GM19240 (cell line): ENCODE measurements around the gene LURAP1L.

ENCODE experiments used
- DNase-seq: peaks from one replicate; pipeline ENCODE4 v3.0.0; 2011; ENCODE audit warnings: low spot score; ENCODE audit not compliant: insufficient read length

Gene LURAP1L

GRCh38 chr9:12812710-12813109 lies 37.9 kb downstream of the LURAP1L start:
- no peak for DNase-seq

DNA sequence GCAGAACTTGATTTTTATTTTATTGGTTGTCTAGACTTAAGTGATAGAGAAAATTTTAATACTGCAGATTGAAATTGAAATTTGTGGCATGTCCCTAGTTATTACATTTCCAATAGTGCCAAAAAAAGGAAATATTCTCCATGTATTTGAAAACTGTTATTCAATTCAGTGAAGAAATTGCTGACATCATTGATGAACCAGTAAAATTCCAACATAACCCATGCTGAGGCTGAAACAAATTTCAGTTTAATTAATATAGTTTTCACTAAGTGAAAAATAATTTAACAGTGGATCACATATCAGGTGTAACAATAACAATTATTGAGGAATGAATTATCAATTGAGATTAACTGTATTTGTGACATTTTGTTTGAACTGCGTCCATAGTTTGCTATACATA lies 38.7 kb downstream of the LURAP1L start:
- no peak for DNase-seq

- no peak for DNase-seq
These were observed 39.4 kb downstream of the LURAP1L start for GRCh38 chr9:12813960-12814876.

- DNase-seq: no peak
These were observed 40.0 kb downstream of the LURAP1L start for GRCh38 chr9:12814877-12815237.

- no peak for DNase-seq
These were observed 41.1 kb downstream of the LURAP1L start for GRCh38 chr9:12815888-12816287.

DNA sequence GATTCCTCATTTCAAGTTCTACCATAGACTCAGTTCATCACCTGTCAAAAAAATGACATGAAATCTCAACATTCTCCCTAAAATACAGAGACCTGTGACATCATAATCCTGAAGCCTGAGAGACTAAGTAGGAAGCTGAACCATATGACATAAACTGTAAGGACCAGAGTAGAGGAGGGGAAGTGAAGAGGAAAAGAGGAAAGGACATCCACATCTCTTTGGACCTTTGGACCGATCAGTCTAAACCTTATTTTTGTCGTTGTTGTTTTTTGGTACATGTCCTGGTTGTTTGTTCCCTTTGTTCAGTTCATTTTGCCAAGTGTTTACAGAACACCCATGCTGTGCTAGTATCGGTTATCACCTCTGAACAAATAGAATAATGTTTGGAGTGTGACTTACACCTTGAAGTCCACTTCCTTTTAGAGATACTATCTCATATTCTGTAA lies 41.9 kb downstream of the LURAP1L start:
- no peak for DNase-seq

GRCh38 chr9:12817702-12818101 lies 42.9 kb downstream of the LURAP1L start:
- DNase-seq: no peak

DNA sequence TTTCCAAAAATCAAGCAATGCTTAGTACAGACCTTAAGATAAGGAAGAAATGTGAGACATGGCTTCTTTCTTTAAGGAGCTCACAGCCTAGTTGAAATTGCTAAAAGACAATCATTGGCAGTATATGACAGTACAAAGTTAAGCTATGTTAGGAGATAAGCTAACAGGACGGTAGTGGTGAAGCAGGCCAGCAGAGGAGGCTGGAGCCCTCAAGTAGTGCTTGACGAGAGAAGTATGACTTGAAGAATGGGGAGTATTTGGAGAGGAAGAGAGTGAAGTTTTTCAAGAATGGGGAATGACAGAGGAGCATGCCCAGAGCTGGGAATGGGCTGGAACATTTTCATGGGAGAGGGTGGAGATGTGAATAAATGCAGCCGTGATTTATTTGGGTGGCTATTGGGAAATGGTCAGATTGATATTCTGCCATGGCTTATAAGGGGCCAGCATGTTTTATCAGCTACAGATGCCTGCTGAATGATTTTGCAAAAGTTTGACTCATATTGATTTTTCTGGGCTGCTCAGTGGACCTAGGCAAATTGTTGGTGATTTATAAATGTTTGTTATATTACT lies 43.7 kb downstream of the LURAP1L start:
- DNase-seq: no peak

- no peak for DNase-seq
These were observed 44.8 kb downstream of the LURAP1L start for GRCh38 chr9:12819436-12820185.

GRCh38 chr9:12822111-12822510 lies 47.3 kb downstream of the LURAP1L start:
- DNase-seq: no peak

- no peak for DNase-seq
These were observed 52.2 kb downstream of the LURAP1L start for GRCh38 chr9:12826924-12827565.

DNA sequence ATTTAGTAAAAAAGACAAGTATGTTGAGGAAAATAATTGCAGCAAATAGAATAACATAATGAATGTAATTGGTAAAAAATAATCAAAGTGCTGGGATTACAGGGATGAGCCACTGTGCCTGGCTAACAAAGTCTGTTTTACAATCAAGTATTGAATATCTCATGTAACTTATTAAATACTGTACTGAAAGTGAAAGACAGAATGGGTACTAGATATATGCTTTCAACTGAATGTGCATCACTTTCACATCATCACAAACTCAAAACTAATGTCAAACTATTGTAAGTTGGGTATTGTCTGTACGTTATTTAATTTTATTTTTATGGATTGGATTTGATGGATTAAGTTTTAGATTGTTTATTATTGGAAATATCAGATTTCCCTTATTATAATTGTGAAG lies 58.9 kb downstream of the LURAP1L start:
- no peak for DNase-seq

DNA sequence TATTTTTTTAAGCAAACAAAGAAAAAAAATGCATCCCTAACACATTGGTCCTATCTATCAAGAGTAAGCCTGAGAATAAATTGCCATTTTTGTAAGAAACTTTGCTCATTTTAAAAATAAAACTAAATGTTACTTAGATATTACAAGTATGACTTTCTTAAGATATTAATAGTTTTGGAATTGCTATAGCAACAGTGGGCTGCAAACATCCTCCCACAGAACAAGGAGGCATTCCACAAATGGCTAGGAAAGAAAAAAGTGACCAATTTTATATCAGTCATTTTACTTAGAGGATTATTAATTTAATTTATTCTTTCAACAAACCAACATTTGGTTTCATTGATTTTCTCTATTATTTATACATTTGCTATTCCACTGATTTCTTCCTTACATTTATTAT lies 63.7 kb downstream of the LURAP1L start:
- no peak for DNase-seq

DNA sequence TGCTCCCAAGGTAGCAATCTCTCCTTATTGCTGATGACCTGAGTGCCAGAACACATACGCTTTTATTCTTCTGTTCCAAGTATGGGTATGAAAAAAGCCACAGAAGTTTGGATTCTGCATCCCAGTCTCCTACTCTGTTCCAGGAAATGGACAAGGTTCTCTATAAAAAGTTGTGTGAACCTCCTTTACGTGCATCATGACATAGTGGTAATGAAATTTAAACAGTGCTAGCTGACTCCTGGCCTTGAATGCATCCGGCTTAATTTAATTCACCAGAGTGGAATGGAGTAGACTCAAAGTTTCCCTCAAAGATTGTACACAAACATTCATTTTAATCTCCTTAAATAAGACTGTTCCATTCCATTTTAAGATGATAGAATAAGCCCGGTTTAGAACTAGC lies 68.9 kb downstream of the LURAP1L start:
- no peak for DNase-seq

DNA sequence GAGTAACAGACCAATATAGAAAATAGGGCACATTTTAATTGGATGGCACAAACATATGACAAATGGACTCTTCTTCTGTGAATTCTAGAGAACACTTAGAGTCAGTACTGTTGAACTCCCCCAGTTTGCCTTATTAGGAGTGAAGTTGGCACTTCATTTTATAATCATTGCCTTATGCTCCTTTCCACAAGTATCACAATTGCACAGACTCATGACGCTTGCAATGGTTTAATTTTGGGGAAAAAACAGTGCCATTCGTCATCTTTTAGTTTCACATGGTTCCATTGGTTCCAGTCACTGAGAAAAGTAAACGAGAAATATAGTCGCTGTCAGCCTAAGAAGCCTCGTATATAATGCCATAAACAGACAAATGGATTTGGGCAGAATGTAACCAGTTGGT lies 71.2 kb downstream of the LURAP1L start:
- DNase-seq: no peak

- no peak for DNase-seq
These were observed 72.7 kb downstream of the LURAP1L start for GRCh38 chr9:12847561-12847960.

- no peak for DNase-seq
These were observed 74.7 kb downstream of the LURAP1L start for GRCh38 chr9:12849486-12850003.

DNA sequence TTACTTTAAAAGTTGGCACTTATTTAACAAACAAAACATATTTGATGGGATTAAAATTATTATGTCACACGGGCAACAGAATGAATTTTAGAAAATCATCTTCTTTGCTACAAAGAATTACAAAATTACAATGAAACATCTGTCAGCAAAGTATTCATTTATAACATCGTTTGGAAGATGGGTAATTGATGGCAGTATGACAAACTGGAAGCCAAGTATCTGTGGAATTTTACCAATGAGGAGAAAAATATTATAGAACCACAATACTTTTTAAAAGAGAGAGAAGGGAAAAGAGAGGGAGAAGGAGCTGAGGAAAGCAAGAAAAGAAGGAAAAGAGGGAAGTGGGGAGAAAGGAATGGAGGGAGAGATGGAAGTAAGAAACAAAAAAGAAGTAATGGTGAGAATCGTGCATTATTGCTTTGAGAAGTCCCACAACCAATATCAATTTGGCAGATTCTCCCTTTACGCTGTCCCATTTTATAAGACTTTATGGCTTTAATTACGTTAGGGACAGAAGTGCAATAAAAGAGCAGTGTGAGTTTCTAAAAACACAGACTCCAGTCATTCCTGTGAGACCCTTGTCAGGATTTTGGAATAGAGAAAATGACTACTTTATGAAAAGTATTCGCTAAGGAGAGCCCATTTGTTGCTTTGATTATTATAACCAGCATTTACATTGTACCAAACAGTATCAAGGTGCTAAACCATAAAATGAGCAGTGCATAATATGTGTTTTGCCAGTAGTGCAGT lies 76.7 kb downstream of the LURAP1L start:
- DNase-seq: no peak

- DNase-seq: no peak
These were observed 78.2 kb downstream of the LURAP1L start for GRCh38 chr9:12853051-12853450.

DNA sequence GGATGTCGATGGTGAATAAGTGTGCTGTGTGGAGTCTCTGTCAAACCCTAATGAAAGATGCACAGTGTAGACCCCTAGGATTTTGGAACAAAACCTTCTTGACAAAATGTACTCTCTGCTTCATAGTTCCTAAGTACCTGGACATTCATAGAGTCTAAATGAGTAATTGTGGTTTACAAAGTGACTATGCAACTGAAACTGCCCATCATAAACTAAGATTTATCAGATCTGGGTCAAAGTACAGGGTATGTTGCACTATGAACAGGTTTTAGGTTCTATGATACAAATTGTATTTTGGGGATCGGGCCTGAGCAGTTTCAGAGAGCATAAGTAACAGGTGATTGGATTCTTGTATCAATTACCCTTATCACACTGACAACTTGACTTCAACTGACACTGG lies 79.4 kb downstream of the LURAP1L start:
- DNase-seq: no peak

DNA sequence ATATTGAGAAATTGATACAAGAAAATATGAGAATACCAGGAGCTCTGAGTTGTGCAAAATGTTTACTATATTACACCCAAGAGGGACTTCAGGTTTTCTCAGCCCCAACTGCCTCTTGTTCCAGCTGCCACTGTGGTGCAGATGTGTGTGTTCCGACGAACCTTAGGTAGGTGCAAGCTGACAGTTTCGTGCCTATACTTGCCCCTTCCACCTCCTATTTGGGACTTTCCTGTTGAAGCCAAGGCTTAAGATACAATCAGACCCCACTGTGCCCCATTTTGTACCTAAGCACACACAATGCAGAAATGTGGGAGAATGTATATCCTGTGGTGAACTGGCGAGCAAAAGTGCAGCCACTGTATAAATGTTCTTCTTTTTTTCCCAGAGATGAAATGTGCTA lies 80.2 kb downstream of the LURAP1L start:
- no peak for DNase-seq
